ENCODE data around the gene HSD3B1. TPM values are rescaled to one million over a fixed set of nuclear protein-coding genes. Genes with fewer than 3 reads are reported as not detected.

Gene HSD3B1
- total and polyA plus RNA-seq, 2 experiments from 2014 or later = 44.8 to 62.4 TPM

GRCh38 chr1:119547306-119547705 lies 40.3 kb downstream of the HSD3B1 start:
- no peaks in the 10 kb centered on the region for H3K36me3 ChIP-seq (replicated peaks; ENCODE audit: insufficient read depth, low read depth)
- H3K4me1 ChIP-seq (ENCODE audit: insufficient read depth) = no peaks in the 10 kb centered on the region
- H3K4me3 ChIP-seq = no peak overlapping the region
- H3K4me2 ChIP-seq = no peak overlapping the region
- no peaks in the 10 kb centered on the region for H3K79me2 ChIP-seq
- WGBS (ENCODE audit: low lambda C conversion rate, missing lambda C conversion rate) = 88% methylated on average over 1 of the region's 1 CpG
- H3K27ac ChIP-seq = no peak overlapping the region
- no peaks in the 10 kb centered on the region for H3K9me3 ChIP-seq (ENCODE audit: low read depth)
- no peaks in the 10 kb centered on the region for H3K27me3 ChIP-seq
- no peak overlapping the region for H2AFZ ChIP-seq
- H3K9me2 ChIP-seq (replicated peaks; ENCODE audit: insufficient read depth) = no peaks in the 10 kb centered on the region
- TF ChIP-seq EZH2phosphoT487 (IDR thresholded peaks at IDR 0.05; ENCODE audit: low read depth, severe bottlenecking, unreplicated experiment) (no peak), EZH2 (IDR thresholded peaks at IDR 0.05; ENCODE audit: borderline replicate concordance) (no peak), CTCF (IDR thresholded peaks at IDR 0.05; ENCODE audit: poor library complexity) (no peak)
- no peak for DNase-seq (ENCODE audit: low spot score)
- no peaks in the 10 kb centered on the region for H4K20me1 ChIP-seq (ENCODE audit: insufficient read depth, poor library complexity, severe bottlenecking)

GRCh38 chr1:119547805-119548204 lies 40.8 kb downstream of the HSD3B1 start:
- Histone ChIP-seq H2AFZ (no peak overlapping the region), H3K9me2 (replicated peaks; ENCODE audit: insufficient read depth) (no peaks in the 10 kb centered on the region), H3K4me1 (ENCODE audit: insufficient read depth) (peaks cover 1% of the 10 kb centered on the region), H3K4me3 (no peak overlapping the region), H4K20me1 (ENCODE audit: insufficient read depth, poor library complexity, severe bottlenecking) (no peaks in the 10 kb centered on the region), H3K9me3 (ENCODE audit: low read depth) (no peaks in the 10 kb centered on the region), H3K4me2 (no peak overlapping the region), H3K79me2 (no peaks in the 10 kb centered on the region), H3K27me3 (no peaks in the 10 kb centered on the region), H3K27ac (no peak overlapping the region), H3K36me3 (replicated peaks; ENCODE audit: insufficient read depth, low read depth) (no peaks in the 10 kb centered on the region)
- TF ChIP-seq CTCF (IDR thresholded peaks at IDR 0.05; ENCODE audit: poor library complexity) (no peak), EZH2phosphoT487 (IDR thresholded peaks at IDR 0.05; ENCODE audit: low read depth, severe bottlenecking, unreplicated experiment) (no peak), EZH2 (IDR thresholded peaks at IDR 0.05; ENCODE audit: borderline replicate concordance) (no peak)
- WGBS (ENCODE audit: low lambda C conversion rate, missing lambda C conversion rate) = 90% methylated on average over 7 of the region's 7 CpGs
- no peak for DNase-seq (ENCODE audit: low spot score)

- H2AFZ ChIP-seq = no peak overlapping the region
- no peak overlapping the region for H3K27ac ChIP-seq
- TF ChIP-seq CTCF (IDR thresholded peaks at IDR 0.05; ENCODE audit: poor library complexity) (peak; percentile 69), EZH2phosphoT487 (IDR thresholded peaks at IDR 0.05; ENCODE audit: low read depth, severe bottlenecking, unreplicated experiment) (no peak)
- H3K4me1 ChIP-seq (ENCODE audit: insufficient read depth) = peaks cover 19% of the 10 kb centered on the region
- no peaks in the 10 kb centered on the region for H3K36me3 ChIP-seq (replicated peaks; ENCODE audit: insufficient read depth, low read depth)
- H3K9me2 ChIP-seq (replicated peaks; ENCODE audit: insufficient read depth) = no peaks in the 10 kb centered on the region
- no peaks in the 10 kb centered on the region for H3K79me2 ChIP-seq
- no peak overlapping the region for H3K4me3 ChIP-seq
- no peaks in the 10 kb centered on the region for H3K27me3 ChIP-seq
- WGBS (ENCODE audit: low lambda C conversion rate, missing lambda C conversion rate) = 38% methylated on average over 4 of the region's 4 CpGs
- H3K4me2 ChIP-seq = no peak overlapping the region
- no peaks in the 10 kb centered on the region for H3K9me3 ChIP-seq (ENCODE audit: low read depth)
- peak; percentile 91 for DNase-seq (ENCODE audit: low spot score)
- no peaks in the 10 kb centered on the region for H4K20me1 ChIP-seq (ENCODE audit: insufficient read depth, poor library complexity, severe bottlenecking)
Measured at GRCh38 chr1:119549719-119550132, 42.7 kb downstream of the HSD3B1 start.

GRCh38 chr1:119550381-119550780 lies 43.4 kb downstream of the HSD3B1 start:
- Histone ChIP-seq H3K4me2 (no peak overlapping the region), H2AFZ (no peak overlapping the region), H3K79me2 (no peaks in the 10 kb centered on the region), H3K27me3 (no peaks in the 10 kb centered on the region), H4K20me1 (ENCODE audit: insufficient read depth, poor library complexity, severe bottlenecking) (no peaks in the 10 kb centered on the region), H3K36me3 (replicated peaks; ENCODE audit: insufficient read depth, low read depth) (no peaks in the 10 kb centered on the region), H3K9me2 (replicated peaks; ENCODE audit: insufficient read depth) (no peaks in the 10 kb centered on the region), H3K27ac (no peak overlapping the region), H3K9me3 (ENCODE audit: low read depth) (no peaks in the 10 kb centered on the region), H3K4me1 (ENCODE audit: insufficient read depth) (peaks cover 20% of the 10 kb centered on the region), H3K4me3 (no peak overlapping the region)
- WGBS (ENCODE audit: low lambda C conversion rate, missing lambda C conversion rate) = 94% methylated on average over 2 of the region's 2 CpGs
- no peak for TF ChIP-seq EZH2phosphoT487 (IDR thresholded peaks at IDR 0.05; ENCODE audit: low read depth, severe bottlenecking, unreplicated experiment)
- TF ChIP-seq CTCF (IDR thresholded peaks at IDR 0.05; ENCODE audit: poor library complexity) = no peak
- TF ChIP-seq EZH2 (IDR thresholded peaks at IDR 0.05; ENCODE audit: borderline replicate concordance) = no peak
- no peak for DNase-seq (ENCODE audit: low spot score)

All from hepatocyte (in vitro differentiated cells).